A673 (cell line): ENCODE data around the gene NFATC1.

Experiments used
- CTCF ChIP-seq: fragments of 300-800, 200-600 bp; sonication (generic); conservative IDR thresholded peaks from 2 replicates; pipeline ENCODE4 v1.5.1; 2017; ENCODE audit warnings: low read depth, mild to moderate bottlenecking, antibody characterized with exemption, low read length, moderate library complexity, mixed read lengths
- EZH2 ChIP-seq: fragments of 200-600 bp; sonication (generic); IDR thresholded peaks from 2 replicates; pipeline ENCODE4 v1.6.1; 2017; ENCODE audit warnings: borderline replicate concordance, low read depth, mild to moderate bottlenecking, mixed read lengths, antibody characterized with exemption, low read length; ENCODE audit not compliant: poor library complexity, severe bottlenecking

- TF ChIP-seq CTCF (no peak), EZH2 (no peak)
Measured at GRCh38 chr18:79457652-79458051, 61.9 kb downstream of the NFATC1 start.
